T-helper 1 cell treated with Interleukin-12 subunit alpha and Interleukin-12 subunit beta and Interleukin-4 antibody, amounts not matched to agents 30 ng/mL and 1 ng/mL, for 36 hours (primary cell): ENCODE results near the gene ANO3. TPM values are rescaled to one million over a fixed set of nuclear protein-coding genes. Genes with fewer than 3 reads are reported as not detected.

ENCODE experiments used
- intact Hi-C: fragments of 100-400 bp; cut with micrococcal nuclease; formaldehyde crosslinking; loops from one replicate; pipeline ENCODE4 v1.15.1; 2024
- total RNA-seq: library from RNA; stranded (reverse); gene quantifications from 2 replicates; pipeline ENCODE4 v1.2.3, GENCODE V29; 2022

ANO3 gene
- total RNA-seq, 1 donor from 2014 or later: not detected

- intact Hi-C loops: no loop called here
These were observed 158.6 kb downstream of the ANO3 start for GRCh38 chr11:26490546-26490945.

DNA sequence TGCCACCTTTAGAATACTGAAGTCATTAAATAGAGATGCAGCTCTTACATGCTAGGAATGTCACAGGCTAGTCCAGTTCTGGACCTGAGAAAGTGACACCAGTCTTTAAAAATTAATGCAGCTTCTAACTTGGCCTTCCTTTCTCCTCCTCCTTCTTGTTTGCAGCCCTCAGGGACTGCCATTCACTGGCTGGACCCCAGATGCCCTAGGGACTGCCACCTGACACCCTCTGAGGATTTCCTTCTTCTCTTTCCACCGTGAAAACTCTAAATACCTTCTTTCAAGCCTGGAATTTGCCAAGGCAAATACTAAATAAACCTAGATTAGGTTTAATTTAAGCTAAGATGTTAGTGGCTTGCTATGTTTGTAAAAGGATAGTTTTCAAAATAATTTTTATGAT is 161.7 kb downstream of the ANO3 start:
- intact Hi-C loops: no loop called here

- intact Hi-C loops: no loop called here
These were observed 175.3 kb downstream of the ANO3 start for GRCh38 chr11:26507229-26507628.

DNA sequence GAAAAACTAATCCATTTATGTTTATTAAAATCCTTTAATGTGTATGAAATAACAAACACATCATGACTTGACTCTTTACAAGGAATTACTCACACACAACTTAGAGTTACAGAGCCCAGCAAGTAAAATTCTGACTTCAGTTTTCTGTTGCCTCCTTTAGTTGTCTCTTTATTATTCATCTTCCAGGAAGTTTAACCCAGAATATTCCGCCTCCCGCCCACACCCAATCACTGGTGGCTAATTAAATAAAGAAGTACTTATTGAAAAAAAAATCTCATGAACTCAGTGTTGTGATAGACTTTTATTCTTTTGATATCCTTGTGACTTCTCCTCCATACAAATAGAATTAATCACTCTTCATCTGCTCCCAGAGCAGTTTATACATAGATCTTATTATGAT is 178.2 kb downstream of the ANO3 start:
- intact Hi-C loops: no loop called here

- intact Hi-C loops: no loop called here
These were observed 178.8 kb downstream of the ANO3 start for GRCh38 chr11:26510756-26511155.

DNA sequence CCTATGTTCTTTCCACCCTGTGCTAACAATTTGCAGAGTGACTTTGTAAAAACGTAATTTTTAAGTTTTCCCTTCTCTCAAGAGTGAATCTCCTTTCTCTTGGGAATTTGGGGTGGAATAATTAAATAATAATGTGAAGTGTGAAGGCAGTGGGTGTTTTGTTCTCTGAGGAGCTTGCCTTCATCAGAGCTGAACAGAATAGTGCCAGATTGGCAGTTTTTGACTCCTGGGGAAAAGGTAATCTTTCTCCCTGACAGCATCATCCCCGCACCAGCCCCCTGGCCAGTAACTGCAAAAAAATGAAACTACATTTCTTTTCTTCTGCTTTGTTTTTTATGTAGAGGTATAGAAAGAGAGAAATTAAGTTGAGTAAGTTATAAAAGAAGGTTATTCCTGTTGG is 180.3 kb downstream of the ANO3 start:
- intact Hi-C loops: no loop called here

DNA sequence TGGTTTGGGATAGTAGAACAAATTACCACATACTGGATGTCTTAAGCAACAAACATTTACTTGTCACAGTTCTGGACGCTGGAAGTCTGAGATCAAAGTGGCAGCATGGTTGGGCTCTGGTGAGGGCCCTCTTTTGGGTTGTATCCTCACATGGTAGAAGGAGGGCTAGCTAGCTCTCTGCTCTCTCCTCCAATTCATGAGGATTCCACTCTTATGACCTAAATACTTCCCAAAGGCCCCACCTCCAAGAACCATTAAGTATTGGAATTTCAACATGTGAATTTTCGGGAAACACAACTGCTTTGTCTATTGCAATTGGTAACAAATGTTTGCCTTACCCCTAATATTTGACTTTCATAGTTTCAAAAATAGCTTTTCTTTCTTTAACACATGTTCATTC is 187.5 kb downstream of the ANO3 start:
- intact Hi-C loops: no loop called here

DNA sequence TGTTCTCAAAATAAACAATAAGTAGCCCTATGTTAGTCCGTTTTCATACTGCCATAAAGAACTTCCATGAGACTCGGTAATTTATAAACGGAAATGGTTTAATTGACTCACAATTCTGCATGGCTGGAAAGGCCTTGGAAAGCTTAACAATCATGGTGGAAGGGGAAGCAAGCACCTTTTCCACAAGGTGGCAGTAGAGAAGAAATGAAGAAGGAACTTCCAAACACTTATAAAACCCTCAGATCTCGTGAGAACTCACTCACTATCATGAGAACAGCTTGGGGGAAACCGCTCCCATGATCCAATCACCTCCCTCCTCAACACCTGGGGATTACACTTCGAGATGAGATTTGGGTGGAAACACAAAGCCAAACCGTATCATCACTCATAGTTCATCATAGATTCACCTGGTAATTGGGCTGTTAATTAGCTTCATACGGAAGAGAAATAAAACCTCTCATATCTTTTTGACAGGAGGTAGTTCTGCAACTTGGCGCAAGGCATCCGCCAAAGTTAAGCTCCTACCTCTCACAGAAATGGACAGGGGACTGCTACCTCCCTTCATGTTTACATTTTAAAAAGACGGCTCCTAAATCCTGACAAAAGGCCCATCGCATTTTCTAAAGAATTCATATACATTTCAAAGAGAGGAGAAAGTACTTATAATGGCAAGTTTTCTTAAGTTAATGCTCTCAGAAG is 191.1 kb downstream of the ANO3 start:
- intact Hi-C loops: no loop called here

GRCh38 chr11:26527685-26528084 is 195.8 kb downstream of the ANO3 start:
- intact Hi-C loops: no loop called here

DNA sequence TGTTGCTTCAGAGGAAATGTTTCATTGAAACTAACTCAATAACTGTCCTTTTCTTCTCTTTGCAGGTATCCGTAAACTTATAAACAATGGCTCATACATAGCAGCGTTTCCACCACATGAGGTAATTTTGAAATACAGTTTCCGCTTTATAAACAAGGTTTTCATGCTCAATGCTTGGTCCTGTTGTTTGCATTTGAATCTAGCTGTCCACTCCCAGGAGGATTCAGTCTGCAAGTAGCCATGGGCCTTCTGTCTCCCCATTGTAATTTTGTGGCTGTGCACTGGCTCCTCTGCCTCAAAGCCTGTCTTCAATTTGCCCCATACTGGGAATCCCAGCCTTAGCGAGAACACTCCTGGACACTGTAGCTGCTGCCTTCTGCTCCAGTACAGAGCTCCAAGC is 205.4 kb downstream of the ANO3 start:
- intact Hi-C loops: no loop called here

DNA sequence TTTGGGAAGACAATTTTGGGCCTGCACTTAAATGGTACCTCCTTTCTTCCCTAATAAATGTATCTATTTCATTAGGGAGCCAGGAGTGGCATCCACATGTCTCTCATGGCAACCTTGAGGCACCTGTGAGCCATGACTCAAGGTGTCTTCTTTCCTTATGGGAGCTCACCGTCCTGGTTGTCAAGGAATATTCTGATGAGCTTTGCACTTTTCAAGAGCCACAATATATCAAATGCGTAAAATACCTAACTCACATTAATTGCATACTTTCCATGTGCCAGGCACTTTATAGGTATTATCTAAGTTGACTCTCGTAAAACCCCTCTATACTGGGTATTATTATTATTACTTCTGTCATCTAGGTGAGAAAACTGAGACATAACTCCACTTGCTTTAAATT is 207.6 kb downstream of the ANO3 start:
- intact Hi-C loops: no loop called here

DNA sequence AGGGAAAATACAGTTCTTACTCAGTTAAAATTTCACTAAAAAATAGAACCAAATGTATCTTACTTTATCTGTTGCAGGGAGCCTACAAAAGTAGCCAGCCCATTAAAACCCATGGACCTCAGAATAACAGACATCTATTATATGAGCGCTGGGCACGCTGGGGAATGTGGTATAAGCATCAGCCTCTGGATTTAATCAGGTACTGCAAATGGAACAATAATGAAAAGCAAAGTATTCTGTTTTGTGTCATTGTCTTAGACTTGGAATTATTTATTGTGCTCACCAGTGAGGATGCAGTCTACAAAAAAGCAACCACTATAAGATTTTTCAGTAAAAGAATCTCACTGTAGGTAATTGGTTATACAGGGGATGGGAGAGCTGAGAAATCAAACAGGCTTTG is 209.9 kb downstream of the ANO3 start:
- intact Hi-C loops: no loop called here

DNA sequence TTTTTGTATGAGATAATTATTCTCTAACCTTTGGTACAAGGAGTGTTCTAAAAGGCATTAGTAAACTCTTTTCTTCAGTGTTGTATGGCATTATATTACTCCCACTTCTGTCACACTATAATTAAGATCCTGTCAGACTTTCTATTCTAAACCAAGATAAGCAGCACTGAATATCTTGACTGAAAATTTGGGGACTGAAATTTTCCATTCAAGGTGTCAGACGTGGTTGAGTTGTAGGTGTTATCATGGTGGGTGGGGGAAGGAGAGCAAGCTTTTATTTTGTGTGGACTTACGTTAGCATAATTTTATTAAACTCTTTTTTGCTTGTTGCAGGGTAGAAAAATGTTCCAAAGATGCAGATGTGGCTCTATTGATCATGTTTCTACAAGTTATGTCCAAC is 217.2 kb downstream of the ANO3 start:
- intact Hi-C loops: no loop called here

GRCh38 chr11:26550022-26550421 is 218.1 kb downstream of the ANO3 start:
- intact Hi-C loops: no loop called here

GRCh38 chr11:26551186-26551801 is 219.4 kb downstream of the ANO3 start:
- intact Hi-C loops: no loop called here

DNA sequence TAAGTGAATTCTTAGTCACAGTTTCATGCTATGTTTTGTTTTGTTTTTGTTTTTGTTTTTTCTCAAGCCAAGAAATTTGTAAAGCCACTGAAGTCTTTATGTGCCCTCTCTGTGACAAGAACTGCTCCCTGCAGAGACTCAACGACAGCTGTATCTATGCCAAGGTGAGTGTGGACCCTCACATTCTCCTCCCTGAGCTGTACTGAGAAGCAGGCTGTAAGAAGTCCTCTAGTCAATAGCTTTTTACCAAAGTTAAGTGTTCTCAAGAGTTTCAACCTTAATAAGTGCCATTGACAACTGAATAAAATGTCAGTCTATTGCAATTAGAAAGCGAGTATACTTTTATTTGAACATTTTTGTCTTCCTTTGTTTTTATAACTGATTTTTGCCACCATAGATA is 221.3 kb downstream of the ANO3 start:
- intact Hi-C loops: no loop called here

GRCh38 chr11:26554455-26554854 is 222.5 kb downstream of the ANO3 start:
- intact Hi-C loops: no loop called here

DNA sequence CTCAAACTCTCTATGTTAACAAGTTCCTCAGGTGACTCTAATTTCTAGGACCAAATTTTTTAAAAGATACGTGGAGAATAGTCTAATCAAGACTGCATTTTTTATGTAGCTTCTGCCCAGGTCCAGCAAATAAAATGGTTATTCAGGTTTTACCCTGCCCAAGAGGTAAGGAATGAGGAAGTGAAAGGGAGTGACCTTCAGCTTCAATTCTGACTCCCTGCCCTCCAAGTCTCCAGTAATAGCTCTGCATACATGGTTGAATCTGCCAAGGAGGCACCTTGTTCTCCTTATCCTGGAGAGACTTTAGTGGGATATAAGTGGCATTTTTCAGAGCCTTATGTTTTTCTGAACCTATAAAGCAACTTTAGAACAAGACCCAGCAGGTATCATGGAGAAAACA is 224.7 kb downstream of the ANO3 start:
- intact Hi-C loops: no loop called here

- intact Hi-C loops: no loop called here
These were observed 225.7 kb downstream of the ANO3 start for GRCh38 chr11:26557666-26558065.

DNA sequence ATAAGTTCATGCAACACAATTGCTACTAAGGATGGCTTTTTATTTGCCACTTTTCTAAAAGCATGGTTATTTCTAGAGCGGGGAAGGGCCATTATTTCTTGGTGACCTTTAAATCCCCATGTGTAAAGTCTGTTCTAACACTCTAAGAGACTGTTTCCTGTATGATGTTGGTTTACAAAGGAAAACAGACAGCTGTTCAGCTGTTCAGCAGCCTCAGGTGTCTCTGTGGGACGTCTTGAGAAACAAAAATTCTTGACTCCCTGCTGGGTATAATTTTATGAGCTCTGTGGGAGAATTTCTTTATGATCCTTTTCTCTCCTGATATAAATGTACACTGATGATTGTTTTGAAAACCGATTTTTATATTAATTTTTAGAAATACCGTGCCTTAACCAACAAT is 226.3 kb downstream of the ANO3 start:
- intact Hi-C loops: no loop called here

DNA sequence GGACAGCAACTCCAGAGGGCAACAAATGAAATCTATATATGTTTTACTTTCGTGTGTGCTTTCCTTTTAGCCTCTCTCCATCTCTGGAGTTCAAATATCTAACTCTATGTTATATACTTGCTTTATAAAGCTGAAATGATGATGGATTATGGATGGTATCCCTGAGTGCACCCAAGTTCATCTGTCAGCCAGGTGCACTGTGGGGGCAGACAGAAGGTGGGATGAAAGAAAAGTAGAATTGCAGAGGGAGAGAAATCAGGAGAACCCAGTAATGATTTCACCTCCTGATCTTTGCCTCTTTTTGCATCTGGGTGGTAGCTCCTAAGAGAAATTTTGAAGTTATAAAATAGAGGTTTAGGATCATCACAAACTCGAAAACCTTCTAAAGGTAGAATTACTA is 237.7 kb downstream of the ANO3 start:
- intact Hi-C loops: no loop called here

DNA sequence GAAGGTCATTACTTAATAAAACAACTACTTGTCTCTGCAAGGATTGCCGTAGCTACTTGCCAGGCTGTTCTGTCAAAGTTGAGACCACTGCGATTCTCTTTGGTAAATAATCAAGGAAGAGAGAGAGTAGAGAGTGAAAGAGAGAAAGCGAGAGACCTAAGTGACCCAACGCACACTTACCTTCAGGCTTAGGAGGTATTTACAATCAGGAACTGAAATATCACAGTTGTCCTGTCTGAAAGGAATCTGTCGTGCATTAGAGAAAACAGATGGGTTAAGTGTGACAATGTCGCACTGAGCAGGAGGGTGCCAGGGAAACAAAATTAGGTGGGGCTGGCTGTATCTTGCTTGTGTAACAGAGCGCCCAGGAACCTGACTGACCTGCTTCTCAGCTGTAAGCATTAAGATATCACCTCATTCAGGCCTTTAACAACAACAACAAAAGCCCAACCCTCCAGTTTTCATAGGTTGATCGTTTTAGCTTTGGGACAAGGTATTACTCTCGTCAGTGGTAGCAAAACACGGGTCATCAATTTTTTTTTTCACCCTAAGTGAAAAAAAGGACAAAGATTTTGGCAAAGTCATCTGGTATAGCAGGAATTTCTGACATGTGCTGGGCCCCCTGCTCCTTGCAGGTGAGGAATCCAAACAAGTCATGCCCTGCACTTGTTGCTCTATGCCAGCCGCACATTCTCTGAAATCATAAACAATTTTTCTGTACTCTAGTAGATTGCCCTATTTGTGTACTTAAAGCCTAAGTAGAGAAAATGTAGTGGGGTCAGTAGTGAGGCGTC is 240.1 kb downstream of the ANO3 start, which contains the start of gene MUC15:
MUC15 (minus strand) TSS at position 403 of the 794 bp plus-strand sequence. CDS start 5,169 bp downstream, outside the sequence.
- intact Hi-C loops: no loop called here
